Testis (tissue), 2 donors: ENCODE data around the gene TMEM234.

Source experiments
- POLR2A ChIP-seq: fragments of 450-650 bp; IDR thresholded peaks from one replicate; pipeline ENCODE4 v1.6.1; 2017; ENCODE audit warnings: antibody characterized with exemption, mild to moderate bottlenecking, moderate library complexity
- TF ChIP-seq, protein P1 (sequence below), 3 experiments: fragments of 450-650 bp in 2 of 3; fragments of 200-600 bp in 1 of 3; sonication (generic) in 1 of 3; IDR thresholded peaks; one replicate each; pipeline ENCODE4 v1.5.1; 2016 to 2019; ENCODE audit warnings: antibody characterized with exemption in 3 of 3, mild to moderate bottlenecking in 2 of 3, moderate library complexity in 1 of 3

DNA sequence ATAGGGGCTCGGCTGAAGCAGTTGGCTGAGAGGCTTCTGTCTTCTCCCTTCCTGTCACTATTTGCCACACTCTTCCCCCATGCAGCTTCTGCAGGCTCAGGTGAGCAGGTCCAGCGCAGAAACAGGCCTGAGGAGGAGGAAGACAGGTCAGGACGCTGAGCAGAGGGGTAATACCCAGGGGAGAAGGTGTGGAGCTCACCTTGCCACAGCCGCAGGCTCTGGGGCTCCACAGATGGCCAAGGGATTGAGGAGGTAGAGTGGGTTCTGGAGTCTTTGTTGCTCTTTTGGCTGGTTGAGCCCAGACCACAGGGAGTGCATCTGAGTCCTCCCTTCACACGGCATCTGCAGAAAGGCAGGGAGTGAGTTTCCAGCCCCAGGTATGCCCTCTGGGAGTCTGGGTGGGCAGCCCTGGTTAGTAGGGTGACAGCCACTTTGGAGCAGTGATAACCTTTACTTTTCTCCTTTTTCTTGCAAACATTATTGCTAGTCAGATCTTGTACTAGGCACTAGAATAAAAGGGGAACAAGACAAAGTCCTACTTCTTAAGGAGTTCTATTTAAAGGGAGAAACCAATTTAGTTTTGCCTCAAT lies 9.8 kb upstream of the TMEM234 start:
- TF ChIP-seq, protein P1, sequence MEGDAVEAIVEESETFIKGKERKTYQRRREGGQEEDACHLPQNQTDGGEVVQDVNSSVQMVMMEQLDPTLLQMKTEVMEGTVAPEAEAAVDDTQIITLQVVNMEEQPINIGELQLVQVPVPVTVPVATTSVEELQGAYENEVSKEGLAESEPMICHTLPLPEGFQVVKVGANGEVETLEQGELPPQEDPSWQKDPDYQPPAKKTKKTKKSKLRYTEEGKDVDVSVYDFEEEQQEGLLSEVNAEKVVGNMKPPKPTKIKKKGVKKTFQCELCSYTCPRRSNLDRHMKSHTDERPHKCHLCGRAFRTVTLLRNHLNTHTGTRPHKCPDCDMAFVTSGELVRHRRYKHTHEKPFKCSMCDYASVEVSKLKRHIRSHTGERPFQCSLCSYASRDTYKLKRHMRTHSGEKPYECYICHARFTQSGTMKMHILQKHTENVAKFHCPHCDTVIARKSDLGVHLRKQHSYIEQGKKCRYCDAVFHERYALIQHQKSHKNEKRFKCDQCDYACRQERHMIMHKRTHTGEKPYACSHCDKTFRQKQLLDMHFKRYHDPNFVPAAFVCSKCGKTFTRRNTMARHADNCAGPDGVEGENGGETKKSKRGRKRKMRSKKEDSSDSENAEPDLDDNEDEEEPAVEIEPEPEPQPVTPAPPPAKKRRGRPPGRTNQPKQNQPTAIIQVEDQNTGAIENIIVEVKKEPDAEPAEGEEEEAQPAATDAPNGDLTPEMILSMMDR (IDR thresholded peaks at IDR 0.05), result no peak
- TF ChIP-seq POLR2A, result no peak
